ENCODE data around the gene MADD. TPM values are rescaled to one million over a fixed set of nuclear protein-coding genes. Genes with fewer than 3 reads are reported as not detected.

MADD gene
- total and polyA plus RNA-seq, 11 donors: 22.6 to 60.6 (median 40.2) TPM

DNA sequence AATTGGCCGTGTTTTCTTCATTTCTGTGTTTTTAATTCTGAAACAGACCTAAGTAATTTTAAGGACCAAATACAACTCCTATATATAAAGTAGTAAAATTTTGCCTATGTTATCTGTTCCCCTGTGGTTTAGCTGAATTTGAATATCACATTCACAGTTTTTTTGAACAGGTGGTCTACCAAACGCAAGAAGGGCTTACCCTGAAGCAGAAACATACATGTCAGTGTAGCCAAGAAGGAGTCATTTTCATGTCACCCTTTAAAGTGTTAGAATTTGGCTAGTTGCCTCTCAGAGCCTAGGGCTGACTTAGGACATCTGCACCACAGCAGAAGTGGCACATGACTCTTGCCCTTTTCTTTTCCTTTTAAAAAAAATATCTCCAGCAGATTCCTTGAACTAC is 48.2 kb downstream of the MADD start:
- TF ChIP-seq, protein P1, sequence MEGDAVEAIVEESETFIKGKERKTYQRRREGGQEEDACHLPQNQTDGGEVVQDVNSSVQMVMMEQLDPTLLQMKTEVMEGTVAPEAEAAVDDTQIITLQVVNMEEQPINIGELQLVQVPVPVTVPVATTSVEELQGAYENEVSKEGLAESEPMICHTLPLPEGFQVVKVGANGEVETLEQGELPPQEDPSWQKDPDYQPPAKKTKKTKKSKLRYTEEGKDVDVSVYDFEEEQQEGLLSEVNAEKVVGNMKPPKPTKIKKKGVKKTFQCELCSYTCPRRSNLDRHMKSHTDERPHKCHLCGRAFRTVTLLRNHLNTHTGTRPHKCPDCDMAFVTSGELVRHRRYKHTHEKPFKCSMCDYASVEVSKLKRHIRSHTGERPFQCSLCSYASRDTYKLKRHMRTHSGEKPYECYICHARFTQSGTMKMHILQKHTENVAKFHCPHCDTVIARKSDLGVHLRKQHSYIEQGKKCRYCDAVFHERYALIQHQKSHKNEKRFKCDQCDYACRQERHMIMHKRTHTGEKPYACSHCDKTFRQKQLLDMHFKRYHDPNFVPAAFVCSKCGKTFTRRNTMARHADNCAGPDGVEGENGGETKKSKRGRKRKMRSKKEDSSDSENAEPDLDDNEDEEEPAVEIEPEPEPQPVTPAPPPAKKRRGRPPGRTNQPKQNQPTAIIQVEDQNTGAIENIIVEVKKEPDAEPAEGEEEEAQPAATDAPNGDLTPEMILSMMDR (IDR thresholded peaks at IDR 0.05): no peak
- TF ChIP-seq POLR2A (IDR thresholded peaks at IDR 0.05): no peak
- Histone ChIP-seq H3K9me3 (no peaks in the 10 kb centered on the region), H3K4me3 (no peak overlapping the region), H3K36me3 (peaks cover 0 to 94% (median 67%) of the 10 kb centered on the region in 9 donors), H3K27ac (no peak overlapping the region), H3K27me3 (no peaks in the 10 kb centered on the region), H3K4me1 (peaks cover 0 to 3% (median 0%) of the 10 kb centered on the region in 12 donors)
- 79 to 89% (median 83%) methylated on average over 2 of the region's 2 CpGs for WGBS, 4 donors
- intact Hi-C loops (cut with DNase I): loop anchor here in 1 of 10 donors (5.0 kb wide), 1 partner anchor 46 kb away; the partner anchor contains the start of gene MADD
- DNase-seq (no peak), ATAC-seq (no peak)

- peak in 2 of 4 donors; percentile 0 to 2 for ATAC-seq
- no peak for DNase-seq
- Histone ChIP-seq H3K4me3 (no peak overlapping the region), H3K36me3 (peaks cover 0 to 77% (median 16%) of the 10 kb centered on the region in 9 donors), H3K27me3 (no peaks in the 10 kb centered on the region), H3K27ac (no peak overlapping the region), H3K4me1 (peaks cover 0 to 26% (median 15%) of the 10 kb centered on the region in 12 donors), H3K9me3 (no peaks in the 10 kb centered on the region)
- intact Hi-C loops (cut with DNase I): loop anchor here in 3 of 10 donors (5.0 to 10.0 kb wide), 2 partner anchors 37 to 50 kb away; partner anchors contain the start of gene MADD (in 2 of the 3)
- TF ChIP-seq, protein P1 (IDR thresholded peaks at IDR 0.05): no peak
- no peak for TF ChIP-seq POLR2A (IDR thresholded peaks at IDR 0.05)
- WGBS, 4 donors: 82 to 89% (median 86%) methylated on average over 12 of the region's 12 CpGs
Measured at GRCh38 chr11:47324520-47324919, 54.6 kb downstream of the MADD start.

- Histone ChIP-seq H3K27ac (peak overlapping the region in 6 of 12 donors; percentile 7 to 75 (median 46)), H3K9me3 (no peaks in the 10 kb centered on the region), H3K4me3 (no peak overlapping the region), H3K27me3 (no peaks in the 10 kb centered on the region), H3K36me3 (peaks cover 0 to 78% (median 16%) of the 10 kb centered on the region in 9 donors), H3K4me1 (peaks cover 0 to 36% (median 24%) of the 10 kb centered on the region in 12 donors)
- intact Hi-C loops (cut with DNase I): loop anchor here in 3 of 10 donors (5.0 to 10.0 kb wide), 2 partner anchors 51 to 53 kb away; partner anchors contain the start of gene MADD (in 3 of the 3)
- ATAC-seq (peak in 3 of 4 donors; percentile 0 to 15 (median 4)), DNase-seq (peak in 4 of 5 donors; percentile 34 to 65 (median 52))
- 61 to 72% (median 68%) methylated on average over 15 of the region's 15 CpGs for WGBS, 4 donors
- TF ChIP-seq POLR2A (IDR thresholded peaks at IDR 0.05): no peak
- TF ChIP-seq, protein P1 (IDR thresholded peaks at IDR 0.05): no peak
Measured at GRCh38 chr11:47325271-47326041, 55.5 kb downstream of the MADD start.

GRCh38 chr11:47326198-47326597 is 56.3 kb downstream of the MADD start:
- peaks cover 0 to 80% (median 20%) of the 10 kb centered on the region in 9 donors for H3K36me3 ChIP-seq
- H3K4me3 ChIP-seq: no peak overlapping the region
- peaks cover 0 to 43% (median 28%) of the 10 kb centered on the region in 12 donors for H3K4me1 ChIP-seq
- intact Hi-C loops (cut with DNase I): loop anchor here in 3 of 10 donors (5.0 to 10.0 kb wide), 2 partner anchors 51 to 54 kb away; partner anchors contain the start of gene MADD (in 3 of the 3)
- H3K9me3 ChIP-seq: no peaks in the 10 kb centered on the region
- H3K27me3 ChIP-seq: no peaks in the 10 kb centered on the region
- 74 to 80% (median 76%) methylated on average over 10 to 12 of the region's 12 CpGs for WGBS, 4 donors
- no peak for TF ChIP-seq POLR2A (IDR thresholded peaks at IDR 0.05)
- TF ChIP-seq, protein P1 (IDR thresholded peaks at IDR 0.05): no peak
- ATAC-seq: peak; percentile 1 to 8 (median 4)
- H3K27ac ChIP-seq: peak overlapping the region in 6 of 12 donors; percentile 2 to 75 (median 51)
- DNase-seq: peak in 2 of 5 donors; percentile 11 to 31

Data from heart left ventricle (tissue), 16 donors.